Activated CD4-positive, alpha-beta T cell treated with anti-CD3 and anti-CD28 coated beads, Interleukin-2, amount 10 ng/mL, durations not matched to agents 24 days and 14 days (primary cell): ENCODE measurements around the gene ZNF622. TPM values are rescaled to one million over a fixed set of nuclear protein-coding genes. Genes with fewer than 3 reads are reported as not detected.

Source experiments
- DNase-seq: peaks from one replicate; pipeline ENCODE4 v3.0.0; 2022
- H3K27ac Mint-ChIP-seq: one replicate; pipeline ENCODE4 v1.8.0; 2022; ENCODE audit warnings: mild to moderate bottlenecking, mixed read lengths
- H3K27me3 Mint-ChIP-seq: one replicate; pipeline ENCODE4 v1.8.0; 2022; ENCODE audit warnings: mixed read lengths
- H3K36me3 Mint-ChIP-seq: one replicate; pipeline ENCODE4 v1.8.0; 2022; ENCODE audit warnings: low read depth, mild to moderate bottlenecking, mixed read lengths
- H3K4me1 Mint-ChIP-seq: one replicate; pipeline ENCODE4 v1.8.0; 2021; ENCODE audit warnings: mixed read lengths
- H3K4me3 Mint-ChIP-seq: one replicate; pipeline ENCODE4 v1.8.0; 2022; ENCODE audit warnings: mild to moderate bottlenecking, moderate library complexity, mixed read lengths
- H3K9me3 Mint-ChIP-seq: one replicate; pipeline ENCODE4 v1.8.0; 2021; ENCODE audit warnings: mixed read lengths
- intact Hi-C: fragments of 100-400 bp; cut with micrococcal nuclease; formaldehyde crosslinking; loops from one replicate; pipeline ENCODE4 v1.15.1; 2023
- total RNA-seq: library from RNA; stranded (reverse); gene quantifications from 2 replicates; pipeline ENCODE4 v1.2.3, GENCODE V29; 2022

ZNF622 gene
- total RNA-seq, 1 donor from 2014 or later: 40.7 TPM

DNA sequence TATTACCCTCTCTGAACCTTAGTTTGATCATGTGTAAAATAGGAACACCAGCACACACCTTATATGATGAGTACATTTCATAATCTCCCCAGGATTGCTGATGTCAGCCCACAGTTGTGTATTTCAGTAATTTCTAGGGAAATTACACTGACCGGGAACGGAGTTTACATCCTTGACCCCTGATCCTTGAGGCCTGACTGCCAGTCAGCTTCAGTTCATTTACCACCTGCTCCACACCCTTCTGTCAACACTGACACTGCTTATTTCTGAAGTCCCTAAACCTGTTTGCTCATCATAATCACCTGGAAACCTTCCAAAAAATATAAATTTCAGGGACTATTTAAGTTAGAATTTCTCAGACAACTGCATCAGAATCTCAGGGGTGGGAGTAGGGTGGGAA, 55.3 kb downstream of the ZNF622 start:
- Mint-ChIP-seq H3K9me3 (no peaks in the 10 kb centered on the region), H3K4me1 (no peaks in the 10 kb centered on the region), H3K27ac (no peak overlapping the region), H3K4me3 (no peak overlapping the region), H3K36me3 (no peaks in the 10 kb centered on the region), H3K27me3 (no peaks in the 10 kb centered on the region)
- no peak for DNase-seq
- intact Hi-C loops: no loop called here

GRCh38 chr5:16406630-16407029, 59.0 kb downstream of the ZNF622 start:
- Mint-ChIP-seq H3K36me3 (no peaks in the 10 kb centered on the region), H3K27me3 (no peaks in the 10 kb centered on the region), H3K4me1 (no peaks in the 10 kb centered on the region), H3K27ac (no peak overlapping the region), H3K4me3 (no peak overlapping the region), H3K9me3 (no peaks in the 10 kb centered on the region)
- intact Hi-C loops: no loop called here
- DNase-seq: no peak

GRCh38 chr5:16406023-16406422, 59.6 kb downstream of the ZNF622 start:
- H3K4me1 Mint-ChIP-seq: no peaks in the 10 kb centered on the region
- intact Hi-C loops: no loop called here
- H3K27me3 Mint-ChIP-seq: no peaks in the 10 kb centered on the region
- H3K9me3 Mint-ChIP-seq: peaks cover 3% of the 10 kb centered on the region
- no peak for DNase-seq
- no peak overlapping the region for H3K4me3 Mint-ChIP-seq
- H3K27ac Mint-ChIP-seq: no peak overlapping the region
- H3K36me3 Mint-ChIP-seq: no peaks in the 10 kb centered on the region

Other genes with a start within 250 kb of the ZNF622 start
- 21.1 and 21.5 TPM in 2 replicates for gene RETREG1, start 151.2 kb upstream of the ZNF622 start, total RNA-seq